ENCODE measurements around the gene GPHB5. TPM values are rescaled to one million over a fixed set of nuclear protein-coding genes. Genes with fewer than 3 reads are reported as not detected.
A peak's percentile ranks its signal among the peaks of the same experiment; 100 is the strongest.

GPHB5 gene
- total and polyA plus RNA-seq, 5 donors: not detected

GRCh38 chr14:63276016-63276415 lies 42.7 kb downstream of the GPHB5 start:
- H3K27me3 ChIP-seq (ENCODE audit: control insufficient read depth, insufficient read depth): no peaks in the 10 kb centered on the region
- 74% methylated on average over 4 of the region's 4 CpGs for WGBS
- no peak for ATAC-seq
- intact Hi-C loops (cut with DNase I): loop anchor here (2.0 to 10.0 kb wide), 4 partner anchors 99 to 1111 kb away; no protein-coding TSS in a partner anchor
- H3K27ac ChIP-seq (ENCODE audit: low read length): no peak overlapping the region
- H3K4me1 ChIP-seq (ENCODE audit: control insufficient read depth, insufficient read depth, low read length): peaks cover 7% of the 10 kb centered on the region
- no peaks in the 10 kb centered on the region for H3K9me3 ChIP-seq (ENCODE audit: control insufficient read depth, low read length)
- no peak for DNase-seq
- no peak overlapping the region for H3K4me3 ChIP-seq (ENCODE audit: low read length)

- Histone ChIP-seq H3K9me3 (ENCODE audit: control insufficient read depth, low read length) (no peaks in the 10 kb centered on the region), H3K27me3 (ENCODE audit: control insufficient read depth, insufficient read depth) (no peaks in the 10 kb centered on the region), H3K27ac (ENCODE audit: low read length) (no peak overlapping the region), H3K4me1 (ENCODE audit: control insufficient read depth, insufficient read depth, low read length) (peaks cover 7% of the 10 kb centered on the region), H3K4me3 (ENCODE audit: low read length) (no peak overlapping the region)
- ATAC-seq (no peak), DNase-seq (no peak)
- intact Hi-C loops (cut with DNase I): loop anchor here (2.0 to 10.0 kb wide), 4 partner anchors 98 to 1111 kb away; no protein-coding TSS in a partner anchor
- 85% methylated on average over 3 of the region's 3 CpGs for WGBS
Measured at GRCh38 chr14:63275611-63276010, 43.1 kb downstream of the GPHB5 start.

- Histone ChIP-seq H3K4me1 (ENCODE audit: control insufficient read depth, insufficient read depth, low read length) (peaks cover 7% of the 10 kb centered on the region), H3K9me3 (ENCODE audit: control insufficient read depth, low read length) (no peaks in the 10 kb centered on the region), H3K27me3 (ENCODE audit: control insufficient read depth, insufficient read depth) (no peaks in the 10 kb centered on the region), H3K27ac (ENCODE audit: low read length) (peak overlapping the region; percentile 18), H3K4me3 (ENCODE audit: low read length) (no peak overlapping the region)
- ATAC-seq: peak; percentile 80 to 92
- peak; percentile 39 to 61 (median 60) for DNase-seq
- 69% methylated on average over 8 of the region's 8 CpGs for WGBS
- intact Hi-C loops (cut with DNase I): loop anchor here in 3 of 4 donors (10.0 kb wide), 2 partner anchors 1089 to 1109 kb away; no protein-coding TSS in a partner anchor
Measured at GRCh38 chr14:63273717-63274655, 44.7 kb downstream of the GPHB5 start.

- H3K9me3 ChIP-seq (ENCODE audit: control insufficient read depth, low read length): no peaks in the 10 kb centered on the region
- intact Hi-C loops (cut with DNase I): loop anchor here in 3 of 4 donors (10.0 kb wide), 2 partner anchors 1088 to 1108 kb away; no protein-coding TSS in a partner anchor
- no peak overlapping the region for H3K27ac ChIP-seq (ENCODE audit: low read length)
- 53% methylated on average over 3 of the region's 3 CpGs for WGBS
- ATAC-seq (peak in 1 of 2 donors; percentile 15), DNase-seq (no peak)
- H3K4me3 ChIP-seq (ENCODE audit: low read length): no peak overlapping the region
- peaks cover 7% of the 10 kb centered on the region for H3K4me1 ChIP-seq (ENCODE audit: control insufficient read depth, insufficient read depth, low read length)
- H3K27me3 ChIP-seq (ENCODE audit: control insufficient read depth, insufficient read depth): no peaks in the 10 kb centered on the region
Measured at GRCh38 chr14:63273129-63273528, 45.6 kb downstream of the GPHB5 start.

GRCh38 chr14:63269561-63270225 lies 49.0 kb downstream of the GPHB5 start:
- H3K27ac ChIP-seq (ENCODE audit: low read length): no peak overlapping the region
- intact Hi-C loops (cut with DNase I): loop anchor here in 3 of 4 donors (10.0 kb wide), 2 partner anchors 1085 to 1105 kb away; no protein-coding TSS in a partner anchor
- no peaks in the 10 kb centered on the region for H3K27me3 ChIP-seq (ENCODE audit: control insufficient read depth, insufficient read depth)
- H3K4me3 ChIP-seq (ENCODE audit: low read length): no peak overlapping the region
- peak in 1 of 2 donors; percentile 28 for ATAC-seq
- no peaks in the 10 kb centered on the region for H3K9me3 ChIP-seq (ENCODE audit: control insufficient read depth, low read length)
- H3K4me1 ChIP-seq (ENCODE audit: control insufficient read depth, insufficient read depth, low read length): peaks cover 7% of the 10 kb centered on the region
- WGBS: 76% methylated on average over 11 of the region's 11 CpGs
- no peak for DNase-seq

DNA sequence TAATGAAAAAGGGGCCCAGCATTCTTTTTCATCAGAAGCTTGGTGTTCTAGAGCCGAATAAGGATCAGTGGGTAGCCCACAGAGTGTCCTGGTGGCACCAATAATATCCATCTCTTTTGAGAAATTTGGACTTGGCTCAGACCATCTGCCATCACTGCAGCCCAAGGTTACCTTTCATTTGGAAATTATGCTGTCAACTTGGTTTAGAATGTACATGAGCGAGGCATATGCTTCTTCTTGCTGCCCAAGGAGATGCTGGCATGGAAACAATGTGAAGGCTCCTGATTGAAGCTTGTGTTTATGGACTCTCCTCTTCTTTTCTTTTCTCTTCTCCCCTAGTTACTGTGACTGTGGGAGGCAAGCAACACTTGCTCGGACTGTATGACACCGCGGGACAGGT lies 50.0 kb downstream of the GPHB5 start:
- Histone ChIP-seq H3K4me1 (ENCODE audit: control insufficient read depth, insufficient read depth, low read length) (peaks cover 6% of the 10 kb centered on the region), H3K27me3 (ENCODE audit: control insufficient read depth, insufficient read depth) (no peaks in the 10 kb centered on the region), H3K9me3 (ENCODE audit: control insufficient read depth, low read length) (no peaks in the 10 kb centered on the region), H3K4me3 (ENCODE audit: low read length) (no peak overlapping the region), H3K27ac (ENCODE audit: low read length) (no peak overlapping the region)
- intact Hi-C loops (cut with DNase I): no loop called here
- no peak for ATAC-seq
- WGBS: 97% methylated on average over 5 of the region's 5 CpGs
- DNase-seq: no peak

DNA sequence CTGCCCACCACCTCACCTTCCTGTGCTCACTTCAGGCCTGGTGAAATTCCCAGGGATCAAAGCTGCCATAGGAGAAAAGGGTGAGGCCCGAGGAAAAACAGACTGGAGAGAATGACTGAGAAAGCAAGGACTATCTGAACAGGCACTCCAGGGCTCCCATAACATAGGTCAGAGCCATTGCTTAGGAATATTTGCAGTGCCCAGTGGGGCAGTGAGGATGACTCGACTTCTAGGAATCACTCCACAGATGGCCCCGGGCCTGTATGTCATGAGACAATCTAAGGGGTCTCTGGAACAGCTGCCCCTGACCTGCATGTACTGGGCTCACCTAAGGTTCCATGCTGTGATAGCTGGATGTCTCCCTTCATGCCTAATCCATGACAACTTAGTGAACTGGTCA lies 51.6 kb downstream of the GPHB5 start:
- no peak for ATAC-seq
- intact Hi-C loops (cut with DNase I): no loop called here
- Histone ChIP-seq H3K27me3 (ENCODE audit: control insufficient read depth, insufficient read depth) (no peaks in the 10 kb centered on the region), H3K27ac (ENCODE audit: low read length) (no peak overlapping the region), H3K4me1 (ENCODE audit: control insufficient read depth, insufficient read depth, low read length) (no peaks in the 10 kb centered on the region), H3K4me3 (ENCODE audit: low read length) (no peak overlapping the region), H3K9me3 (ENCODE audit: control insufficient read depth, low read length) (no peaks in the 10 kb centered on the region)
- 82% methylated on average over 3 of the region's 3 CpGs for WGBS
- no peak for DNase-seq

- WGBS: 92% methylated on average over 1 of the region's 1 CpG
- DNase-seq (no peak), ATAC-seq (no peak)
- H3K9me3 ChIP-seq (ENCODE audit: control insufficient read depth, low read length): no peaks in the 10 kb centered on the region
- H3K4me1 ChIP-seq (ENCODE audit: control insufficient read depth, insufficient read depth, low read length): no peaks in the 10 kb centered on the region
- H3K27ac ChIP-seq (ENCODE audit: low read length): no peak overlapping the region
- H3K4me3 ChIP-seq (ENCODE audit: low read length): no peak overlapping the region
- intact Hi-C loops (cut with DNase I): no loop called here
- no peaks in the 10 kb centered on the region for H3K27me3 ChIP-seq (ENCODE audit: control insufficient read depth, insufficient read depth)
Measured at GRCh38 chr14:63266106-63266505, 52.6 kb downstream of the GPHB5 start.

Other genes starting within 250 kb of the GPHB5 start
- gene RHOJ, start 114.5 kb downstream of the GPHB5 start, total RNA-seq: 10 to 100 TPM; 10.2 to 20.3 (median 16.2) TPM
- gene RHOJ, start 114.5 kb downstream of the GPHB5 start, polyA plus RNA-seq: 9.6 TPM
- gene PPP2R5E, start 224.4 kb upstream of the GPHB5 start, total RNA-seq: 10 to 100 TPM; 35.7 to 38.4 (median 36.6) TPM
- 10.3 TPM for gene PPP2R5E, start 224.4 kb upstream of the GPHB5 start, polyA plus RNA-seq